GM18907 (cell line): ENCODE data around the gene RAB3C.
A peak's percentile ranks its signal among the peaks of the same experiment; 100 is the strongest.

Source experiments
- ATAC-seq: cut with Tn5 transposase; IDR thresholded peaks from one replicate; pipeline ENCODE4 v1.9.1; 2021; ENCODE audit warnings: mild to moderate bottlenecking, moderate library complexity; ENCODE audit not compliant: unreplicated experiment

The RAB3C gene

DNA sequence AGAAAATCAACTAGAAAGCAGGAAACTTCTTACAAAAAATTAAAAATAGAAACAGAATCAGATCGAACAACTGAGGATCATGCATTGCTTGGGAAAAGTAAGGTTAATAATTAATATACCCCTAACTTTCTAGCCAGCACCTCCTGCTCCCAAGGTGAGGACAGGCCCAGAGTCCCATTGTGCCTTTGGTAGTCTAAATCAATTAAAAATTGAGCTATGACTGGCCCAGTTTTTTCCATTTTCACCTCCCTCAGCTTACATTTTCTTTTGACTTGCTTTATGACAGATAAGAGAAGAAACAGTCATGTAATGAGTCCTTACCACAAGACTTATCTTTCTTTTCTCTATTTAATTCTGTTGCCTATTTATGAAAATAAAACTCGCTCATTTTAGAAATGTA is 182.2 kb downstream of the RAB3C start:
- no peak for ATAC-seq

DNA sequence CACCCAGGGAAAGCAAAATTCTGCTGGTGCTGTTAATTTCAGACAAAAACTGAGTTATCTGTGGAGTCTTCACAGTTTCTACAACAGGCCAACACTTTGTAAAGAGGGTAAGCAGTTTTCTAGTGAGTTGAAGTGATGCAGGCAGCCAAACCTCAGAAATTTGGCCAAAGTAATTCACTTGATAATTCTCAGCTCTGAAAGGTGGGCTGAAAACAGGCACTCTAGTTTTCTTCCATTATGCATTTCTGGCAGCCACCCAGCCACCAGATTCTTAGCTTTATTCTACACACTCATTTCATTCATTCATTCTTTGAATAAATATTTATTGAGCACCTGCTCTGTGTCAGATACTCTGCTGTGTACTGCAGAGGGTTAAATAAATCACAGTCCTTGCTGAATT is 184.2 kb downstream of the RAB3C start:
- no peak for ATAC-seq

DNA sequence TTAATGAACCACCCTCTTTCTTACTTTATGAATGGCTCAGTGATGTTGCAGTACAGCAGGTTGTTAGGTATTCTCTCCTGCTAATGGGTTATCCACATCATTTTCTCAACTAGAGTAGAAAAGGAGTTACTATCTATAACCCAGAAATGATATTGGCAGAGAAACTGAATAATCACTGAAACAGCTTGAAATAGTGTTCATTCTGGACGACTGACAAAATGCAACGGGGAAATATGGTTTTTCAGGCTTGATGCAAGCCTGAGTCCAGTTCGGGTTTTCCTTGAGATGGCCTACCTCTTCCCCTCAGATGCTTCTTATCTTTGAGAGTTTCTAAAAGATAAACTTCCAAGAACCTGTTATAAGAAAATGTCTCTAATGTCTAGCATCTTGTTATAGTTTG is 187.3 kb downstream of the RAB3C start:
- no peak for ATAC-seq

DNA sequence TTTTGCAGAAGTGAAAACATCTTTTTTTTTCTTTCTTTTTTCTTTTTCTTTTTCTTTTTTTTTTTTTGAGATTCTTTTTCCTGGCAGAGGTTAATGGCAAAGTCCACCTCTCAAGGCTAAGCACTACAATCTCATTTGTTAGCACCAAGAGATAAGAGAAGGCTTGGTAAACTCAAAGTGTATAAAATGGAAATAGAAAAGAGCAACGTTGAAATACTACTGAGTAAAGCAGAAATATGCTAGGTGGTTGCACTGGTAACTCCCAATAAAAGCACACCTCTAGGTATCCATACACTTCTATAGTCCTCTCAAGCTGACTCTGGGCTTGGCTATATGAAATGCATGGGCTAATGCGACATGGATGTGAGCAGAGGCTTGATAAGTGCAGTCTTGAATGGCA is 188.9 kb downstream of the RAB3C start:
- no peak for ATAC-seq

DNA sequence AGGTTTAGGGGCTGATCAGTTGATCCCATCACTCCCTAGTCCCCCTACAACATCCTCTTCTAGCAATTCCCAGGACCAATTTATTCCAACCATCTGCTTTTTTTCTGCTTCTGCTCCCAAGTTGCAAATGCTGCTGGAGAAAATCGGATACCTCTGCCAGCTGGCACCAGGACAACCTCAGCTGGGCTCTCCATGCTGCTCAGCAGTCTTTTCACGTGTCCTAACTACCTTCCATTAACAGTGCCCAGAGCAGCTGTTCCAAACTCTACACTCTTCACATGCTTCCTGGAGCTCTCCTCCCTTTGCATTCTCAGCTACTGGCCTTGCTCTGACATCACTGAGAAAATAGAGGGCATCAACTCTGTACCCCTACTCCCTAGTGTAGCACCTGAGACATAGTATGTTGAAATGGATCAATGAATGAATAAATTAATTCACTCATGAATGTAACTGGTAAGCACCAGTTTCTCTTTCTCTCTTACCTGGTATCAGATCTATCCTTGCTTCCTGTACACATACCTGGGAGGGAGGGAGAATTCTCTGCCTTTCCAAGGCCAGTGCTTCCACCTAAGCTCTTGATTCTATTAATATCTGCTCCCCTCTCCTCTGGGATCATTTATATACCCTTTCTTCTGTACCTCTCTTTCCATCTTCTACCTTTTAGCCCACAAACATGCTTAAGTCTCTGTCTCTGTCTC is 191.0 kb downstream of the RAB3C start:
- no peak for ATAC-seq

DNA sequence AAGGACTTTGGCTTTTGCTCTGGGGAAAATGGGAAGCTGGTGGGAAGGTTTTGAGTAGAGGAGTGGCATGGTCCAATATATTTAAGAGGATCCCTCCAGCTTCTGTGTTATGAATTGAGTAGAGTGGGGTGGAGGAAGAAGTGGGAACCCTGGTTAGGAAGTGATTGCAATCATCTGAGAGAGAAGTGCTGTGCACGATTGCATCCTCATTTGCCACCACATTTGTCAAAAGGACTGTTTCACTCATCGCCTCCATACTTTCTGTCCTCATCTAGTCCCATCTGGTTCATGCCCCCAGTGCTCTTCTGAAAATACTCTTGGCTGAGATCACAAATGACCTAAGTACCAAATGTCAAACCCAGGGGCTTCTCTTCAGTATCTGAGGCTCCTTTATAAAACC is 192.1 kb downstream of the RAB3C start:
- no peak for ATAC-seq

DNA sequence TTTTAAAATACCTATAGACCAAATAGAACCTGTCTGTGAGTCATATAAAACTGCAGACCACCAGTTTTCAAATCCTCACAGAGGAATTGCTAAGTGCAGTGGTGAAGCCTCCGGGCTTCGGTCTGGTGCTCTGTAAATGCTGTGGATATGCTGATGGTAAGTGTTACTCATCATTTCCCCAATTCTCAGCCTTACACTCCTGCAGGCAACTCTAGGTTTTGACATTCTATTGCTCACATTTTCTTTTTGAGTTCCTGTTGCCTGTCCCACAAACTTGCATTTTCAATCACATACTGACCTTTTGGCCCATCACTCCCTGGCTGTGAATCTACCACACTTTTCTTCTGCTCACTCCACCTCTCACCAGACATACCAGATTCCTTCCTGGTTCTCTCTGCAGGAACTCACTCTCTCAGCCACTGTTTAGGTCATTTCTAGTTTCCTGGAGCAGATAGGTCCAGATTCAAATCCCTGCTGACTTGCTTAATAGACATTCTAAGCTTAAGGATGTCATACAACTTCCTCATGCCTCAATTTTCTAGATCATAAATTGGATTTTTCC is 192.9 kb downstream of the RAB3C start:
- ATAC-seq: peak; percentile 85

DNA sequence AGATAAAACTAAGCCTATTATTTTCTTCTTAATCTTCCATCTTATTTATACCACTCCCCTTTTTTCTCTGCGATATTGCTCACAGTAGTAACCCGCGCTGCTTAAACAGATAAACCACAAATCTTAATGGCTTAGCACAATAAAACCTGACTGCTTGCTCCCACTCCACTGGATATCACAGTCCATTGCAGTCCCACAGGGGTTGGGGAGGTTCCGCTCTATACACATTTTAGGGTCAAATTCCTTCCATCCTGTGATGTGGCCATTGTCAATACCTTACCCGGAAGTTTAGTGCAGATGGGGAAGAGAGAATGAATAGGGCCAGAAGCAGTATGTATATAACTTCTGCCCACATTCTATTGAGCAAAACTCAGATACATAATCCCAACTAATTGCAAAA is 193.7 kb downstream of the RAB3C start:
- ATAC-seq: no peak

DNA sequence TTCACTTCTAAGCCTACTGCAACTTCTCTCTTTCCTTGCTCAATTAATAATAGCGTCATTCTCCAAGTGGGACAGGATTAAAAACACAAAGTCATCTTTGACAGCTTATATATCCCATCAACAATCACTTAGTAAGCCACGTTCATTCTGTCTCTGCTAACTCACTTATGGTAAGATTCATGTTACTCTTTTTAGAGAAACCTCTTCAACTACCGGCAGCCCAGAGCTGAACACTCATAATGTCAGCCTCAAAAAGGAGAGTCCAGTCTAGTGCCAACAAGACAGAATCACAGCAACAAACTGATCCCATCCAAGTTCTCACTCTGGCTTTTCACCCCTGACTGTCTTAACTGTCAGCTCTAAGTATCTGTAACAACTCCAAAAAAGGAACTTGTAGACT is 196.0 kb downstream of the RAB3C start:
- ATAC-seq: no peak

DNA sequence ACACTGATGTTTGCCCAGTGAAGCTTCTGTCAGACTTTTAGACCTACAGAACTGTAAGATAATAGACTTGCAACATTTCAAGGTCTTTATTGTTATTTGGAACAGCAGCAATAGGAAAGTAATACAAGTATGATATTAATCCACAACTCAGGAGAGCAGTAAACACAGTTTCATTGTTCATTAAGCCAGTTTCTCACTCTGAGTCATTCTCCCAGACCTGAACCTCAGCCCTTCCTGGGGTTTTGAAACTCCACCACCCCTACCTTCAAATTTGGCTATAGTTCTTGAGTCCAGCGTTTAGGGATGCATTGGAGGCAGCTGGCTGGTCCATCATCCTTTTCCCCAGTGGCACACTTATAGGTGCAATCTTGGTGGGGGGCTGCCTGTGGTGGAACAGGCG is 203.2 kb downstream of the RAB3C start:
- peak; percentile 80 for ATAC-seq

DNA sequence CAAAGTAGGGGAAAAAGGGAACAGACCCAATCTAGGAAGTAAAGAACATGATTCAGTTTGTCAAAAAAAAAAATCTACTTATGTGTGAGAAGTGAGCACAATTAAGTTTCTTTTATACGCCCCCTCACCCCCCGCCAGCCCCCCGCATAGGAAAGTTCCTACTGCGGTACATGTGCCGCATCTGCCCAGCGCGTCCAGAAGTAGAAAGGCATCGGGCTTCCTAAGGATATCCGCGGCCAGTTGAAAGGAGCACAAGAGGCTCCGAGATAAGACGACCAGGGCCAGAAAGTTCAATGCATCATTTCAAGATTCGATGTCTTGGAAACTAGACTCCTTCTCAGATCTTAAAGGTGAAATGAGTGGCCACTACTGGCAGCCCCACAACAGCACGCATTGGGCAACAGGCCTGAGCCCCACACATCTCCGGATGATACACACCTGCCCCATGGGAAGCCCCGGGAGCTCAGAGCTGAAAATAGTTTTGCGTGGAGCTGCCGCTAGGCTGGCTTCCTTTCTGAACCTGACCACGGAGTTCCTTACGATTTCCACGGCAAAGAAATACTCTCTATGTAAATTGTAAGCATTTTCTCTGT is 203.9 kb downstream of the RAB3C start:
- ATAC-seq: peak; percentile 76

DNA sequence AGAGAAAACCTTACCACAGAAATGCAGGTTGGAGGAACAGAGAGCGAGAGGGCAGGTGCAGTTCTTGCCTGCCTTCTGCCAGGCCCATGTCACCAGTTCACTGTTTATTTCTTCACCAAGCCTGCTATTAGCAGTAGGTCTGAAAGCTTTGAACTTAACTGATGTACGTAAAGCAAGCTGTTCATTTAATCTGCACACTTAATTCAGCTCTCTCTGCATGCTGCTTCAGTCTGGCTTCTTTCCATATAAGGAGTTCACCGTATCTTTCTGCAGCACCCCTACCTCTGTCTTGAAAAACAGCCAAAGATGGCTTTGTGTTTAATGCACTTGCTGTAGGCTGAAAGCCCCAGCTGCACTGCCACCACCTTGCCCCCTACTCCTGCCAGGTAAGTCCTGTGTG is 205.1 kb downstream of the RAB3C start:
- no peak for ATAC-seq

DNA sequence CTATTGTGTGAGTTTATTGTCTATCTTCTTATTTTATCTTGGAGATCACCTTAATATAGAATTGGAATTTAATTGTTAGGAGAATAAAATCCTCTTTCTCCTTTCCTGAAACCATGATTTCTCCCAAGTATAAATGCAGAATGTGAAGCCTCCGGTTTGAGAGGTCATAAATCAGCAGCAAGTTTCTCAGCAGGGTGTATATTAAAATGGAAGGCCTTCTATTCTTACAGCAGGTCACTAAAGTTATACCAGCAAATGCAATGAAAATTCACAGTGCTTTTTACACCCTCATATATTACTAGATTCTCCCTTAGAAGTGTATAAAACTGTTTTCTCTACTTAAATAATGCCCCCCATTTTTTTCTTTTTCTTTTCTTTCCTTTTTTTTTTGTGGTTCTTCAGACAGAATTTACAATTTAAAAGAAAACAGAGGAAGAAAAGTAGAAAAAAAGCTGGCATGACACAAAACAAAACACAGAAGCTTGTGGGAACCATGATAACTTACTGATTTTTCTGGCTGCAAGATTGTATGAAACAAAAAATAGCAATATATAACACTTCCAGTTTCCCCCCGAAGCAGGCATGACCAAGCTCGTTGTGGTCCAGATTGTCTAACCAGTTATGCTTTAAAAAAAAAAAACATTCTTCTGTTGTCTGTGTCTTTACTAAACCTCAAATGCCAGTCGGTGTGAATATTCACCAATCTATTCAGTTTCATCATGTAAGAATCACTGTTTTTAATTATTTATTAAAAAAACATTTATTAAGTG is 211.2 kb downstream of the RAB3C start:
- ATAC-seq: no peak

DNA sequence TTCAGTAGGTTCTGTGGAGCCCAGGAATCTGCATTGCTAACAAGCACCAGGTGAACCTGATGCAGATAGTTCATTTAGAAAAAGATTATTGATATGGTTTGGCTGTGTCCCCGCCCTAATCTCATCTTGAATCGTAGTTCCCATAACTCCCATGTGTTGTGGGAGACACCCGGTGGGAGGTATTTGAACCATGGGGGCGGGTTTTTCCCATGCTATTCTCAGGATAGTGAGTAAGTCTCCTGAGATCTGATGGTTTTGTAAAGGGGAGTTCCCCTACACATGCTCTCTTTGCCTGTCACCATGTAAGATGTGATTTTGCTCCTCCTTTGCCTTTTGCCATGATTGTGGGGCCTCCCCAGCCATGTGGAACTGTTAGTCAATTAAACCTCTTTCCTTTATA is 212.0 kb downstream of the RAB3C start:
- ATAC-seq: no peak

DNA sequence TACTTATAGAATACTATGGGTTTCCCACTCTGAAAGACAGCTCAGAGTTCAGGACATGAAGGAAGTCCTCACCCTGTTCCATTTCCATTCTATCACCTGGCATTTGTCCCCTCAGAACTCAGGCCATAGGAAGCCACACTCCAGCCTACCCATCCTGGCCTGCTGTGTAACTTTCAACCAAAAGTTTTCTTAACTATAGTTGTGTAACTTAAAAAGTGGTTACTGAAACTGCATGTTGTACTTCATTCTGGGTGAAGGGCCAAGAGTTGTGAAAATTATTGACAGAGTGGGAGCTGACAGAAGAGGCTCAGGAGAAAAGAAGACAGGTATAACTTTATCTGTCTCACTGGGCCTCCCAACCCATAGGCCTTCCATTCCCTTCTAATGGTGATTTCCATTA is 212.5 kb downstream of the RAB3C start:
- no peak for ATAC-seq

DNA sequence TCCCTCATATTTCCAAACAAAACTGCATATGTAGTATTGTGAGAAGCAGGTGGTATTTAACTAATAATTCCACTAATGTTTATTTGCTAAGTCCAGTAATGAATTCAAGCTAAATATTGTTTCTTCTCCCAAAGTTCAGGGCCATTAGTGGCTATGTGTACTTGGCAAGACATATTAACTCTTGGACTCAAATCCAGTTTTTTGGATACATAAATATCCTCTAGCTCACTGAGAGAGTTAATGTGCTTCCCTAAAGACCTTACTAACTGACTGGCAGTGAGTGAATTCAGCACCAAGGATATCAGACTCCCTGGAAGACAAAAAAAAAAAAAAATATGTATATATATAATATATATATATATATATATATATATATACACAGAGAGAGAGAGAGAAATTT is 214.1 kb downstream of the RAB3C start:
- ATAC-seq: no peak

DNA sequence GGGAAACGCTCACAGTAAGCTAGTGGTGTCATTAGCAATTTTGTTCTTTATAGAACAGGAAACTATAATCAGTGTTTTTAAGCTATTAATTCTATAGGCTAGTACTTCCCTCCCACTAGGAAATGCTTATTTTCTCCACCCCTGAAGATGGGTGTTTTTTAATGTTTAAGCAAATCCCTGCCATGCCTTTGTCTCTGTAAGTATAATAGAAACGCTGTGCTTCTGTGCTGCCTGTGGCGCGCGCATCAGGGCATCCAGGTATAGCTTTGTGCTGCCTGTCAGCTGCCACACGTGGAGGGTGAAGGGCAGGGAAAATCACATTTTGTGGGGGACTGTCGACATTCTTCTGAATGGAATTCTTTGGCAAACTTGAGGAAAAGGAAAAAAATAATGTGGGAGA is 217.5 kb downstream of the RAB3C start:
- ATAC-seq: no peak

DNA sequence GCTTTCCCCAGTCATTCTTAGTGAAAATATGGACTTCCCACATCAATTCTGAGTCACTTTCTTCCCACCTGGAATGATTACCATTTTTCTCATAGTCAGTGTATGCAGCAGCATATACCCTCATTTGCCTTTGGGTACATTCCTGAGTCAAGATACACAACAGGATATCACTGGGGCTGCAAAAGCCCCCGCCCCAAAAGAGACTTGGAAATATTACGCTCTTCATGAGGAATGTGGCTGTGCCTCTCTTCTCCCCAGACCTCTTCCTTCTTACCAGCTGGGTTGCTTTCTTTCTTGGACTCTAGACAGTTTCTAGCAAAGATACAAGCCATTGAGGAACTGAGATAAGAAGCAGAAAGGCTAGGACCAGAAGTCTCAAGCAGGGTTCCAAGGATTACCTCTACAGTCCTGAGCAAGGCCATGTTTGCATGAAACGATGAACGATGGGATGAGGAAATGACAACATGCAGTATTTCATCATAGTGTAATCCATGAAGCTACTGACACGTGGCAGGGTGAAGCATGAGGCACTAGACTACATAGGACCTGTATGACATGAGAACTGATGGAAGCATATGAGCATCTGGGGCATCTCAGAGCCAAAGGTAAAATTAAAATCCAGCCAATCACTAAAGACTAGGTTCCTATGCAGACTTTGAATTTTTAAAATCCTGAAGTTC is 218.1 kb downstream of the RAB3C start:
- no peak for ATAC-seq

DNA sequence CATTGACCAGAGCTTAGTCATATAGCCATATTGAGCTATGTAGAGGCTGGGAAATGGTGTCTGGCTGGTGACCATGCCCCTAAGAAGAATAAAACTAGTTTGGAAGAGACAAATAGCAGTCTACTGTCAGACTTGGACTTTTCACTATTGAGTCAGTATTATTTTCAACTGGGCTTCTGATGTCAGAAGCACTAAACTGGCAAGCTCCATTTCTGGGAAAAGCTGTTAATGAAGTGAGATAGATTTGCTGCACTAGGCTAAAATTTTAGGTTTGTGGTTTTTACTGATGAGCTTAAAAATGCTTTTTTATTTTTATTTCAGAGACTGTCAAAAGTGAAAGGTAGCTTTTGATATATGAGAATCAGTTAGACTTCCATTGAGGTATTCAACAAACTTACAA is 220.2 kb downstream of the RAB3C start:
- no peak for ATAC-seq

DNA sequence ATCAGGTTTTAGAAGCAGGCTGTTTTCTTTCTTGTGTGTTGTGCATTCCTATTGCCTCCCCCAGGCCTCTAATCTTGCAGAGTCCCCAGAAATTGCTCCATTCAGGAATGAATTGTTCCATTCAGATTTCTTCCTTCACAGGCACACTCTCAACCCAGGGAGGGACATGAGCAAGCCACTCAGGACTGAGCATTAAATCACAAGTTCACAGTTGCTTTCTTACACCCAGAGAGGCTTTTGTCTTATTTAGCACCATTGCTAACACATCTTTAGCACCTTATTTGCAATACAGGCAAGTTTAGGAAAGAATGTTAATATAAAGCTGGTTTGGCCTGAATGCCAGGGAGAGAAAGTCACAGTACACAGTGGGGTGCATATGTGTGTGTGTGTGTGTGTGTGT is 221.4 kb downstream of the RAB3C start:
- no peak for ATAC-seq

DNA sequence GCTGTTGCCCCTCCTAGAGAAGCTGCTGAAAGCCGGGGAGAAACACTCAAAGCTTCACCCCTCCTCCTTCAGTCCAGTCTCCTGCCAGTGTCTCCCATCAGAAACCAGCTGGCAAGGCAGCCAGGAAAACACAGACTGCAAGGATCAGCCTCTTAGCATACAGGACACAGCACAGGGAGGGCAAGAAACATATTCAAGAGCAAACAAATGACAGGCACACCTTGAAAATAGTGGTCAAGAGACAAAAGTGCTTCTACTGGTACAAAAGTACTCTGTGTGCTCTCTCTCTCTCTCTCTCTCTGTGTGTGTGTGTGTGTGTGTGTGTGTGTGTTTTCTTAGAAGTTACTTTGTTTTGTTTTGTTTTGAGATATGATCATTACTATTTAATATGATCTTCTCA is 227.2 kb downstream of the RAB3C start:
- no peak for ATAC-seq
